H1 (cell line): Measurements from ENCODE around the gene GPC2. TPM values are rescaled to one million over a fixed set of nuclear protein-coding genes. Genes with fewer than 3 reads are reported as not detected.
"Not testable (repeated sequence)": the region's sequence is repeated elsewhere in the genome, so short reads cannot be mapped to it uniquely, and the experiment has no call there.

Source experiments
- CTCF ChIA-PET: fragments of 300-600 bp; sonication (Branson Sonifier 250); formaldehyde crosslinking; loops from one replicate; lab custom pipeline; 2021; ENCODE audit not compliant: partially characterized antibody; lab: Charles Lee
- POLR2A ChIA-PET: fragments of 300-600 bp; sonication (Branson Sonifier 250); formaldehyde crosslinking; loops from one replicate; lab custom pipeline; 2021; ENCODE audit warnings: inconsistent platforms; ENCODE audit not compliant: partially characterized antibody; lab: Charles Lee
- DNase-seq, 2 experiments: peaks; one replicate each; pipeline versions ENCODE4 v3.0.0 to v3.0.0-alpha.2; 2010 to 2022; ENCODE audit warnings: low spot score in 2 of 2, low read depth in 1 of 2, mixed read lengths in 1 of 2
- FAIRE-seq: peaks from 2 replicates; lab custom pipeline; 2011; peaks lifted over from hg19 to GRCh38; lab: Jason Lieb, UNC
- H2AFZ ChIP-seq: 2 replicates; pipeline ENCODE4 v1.8.1; 2012; ENCODE audit warnings: low read length, inconsistent platforms
- H2AK5ac ChIP-seq: 2 replicates; pipeline ENCODE4 v1.6.1; 2013; ENCODE audit warnings: low read depth, low read length
- H2BK120ac ChIP-seq: replicated peaks from 2 replicates; pipeline ENCODE3; 2013; ENCODE audit warnings: low read depth, low read length, inconsistent platforms
- H2BK12ac ChIP-seq: 2 replicates; pipeline ENCODE4 v1.6.1; 2013; ENCODE audit warnings: low read depth, low read length
- H2BK15ac ChIP-seq: 2 replicates; pipeline ENCODE4 v1.6.1; 2013; ENCODE audit warnings: low read length
- H2BK20ac ChIP-seq: 2 replicates; pipeline ENCODE4 v1.6.1; 2013; ENCODE audit warnings: low read length
- H2BK5ac ChIP-seq: 2 replicates; pipeline ENCODE4 v1.6.1; 2013; ENCODE audit warnings: low read depth, low read length
- H3K14ac ChIP-seq: 2 replicates; pipeline ENCODE4 v1.6.1; 2013; ENCODE audit warnings: inconsistent platforms; ENCODE audit not compliant: insufficient read length
- H3K18ac ChIP-seq: 2 replicates; pipeline ENCODE4 v1.6.1; 2013; ENCODE audit warnings: low read length; ENCODE audit errors: extremely low read depth
- H3K23ac ChIP-seq: 2 replicates; pipeline ENCODE4 v1.6.1; 2013; ENCODE audit warnings: inconsistent platforms; ENCODE audit not compliant: insufficient read length
- H3K23me2 ChIP-seq: 2 replicates; pipeline ENCODE4 v1.6.1; 2013; ENCODE audit warnings: low read depth, low read length
- H3K27ac ChIP-seq: 2 replicates; pipeline ENCODE4 v1.6.1; 2011; ENCODE audit warnings: low read depth, low read length, inconsistent platforms
- H3K27me3 ChIP-seq, 4 experiments: replicated peaks in 1 of 4; 1 replicate in 1 of 4; 2 replicates in 3 of 4; pipeline versions ENCODE4 v1.6.1 to v1.8.1; 2011 to 2013; ENCODE audit warnings: low read length in 3 of 4, mild to moderate bottlenecking in 3 of 4, inconsistent platforms in 2 of 4, mixed read lengths in 2 of 4, moderate library complexity in 1 of 4; ENCODE audit not compliant: control insufficient read depth in 3 of 4, insufficient read depth in 3 of 4; ENCODE audit errors: extremely low read depth in 1 of 4
- H3K36me3 ChIP-seq, 4 experiments: 2 replicates each; pipeline versions ENCODE4 v1.6.1 to v1.8.1; 2011 to 2013; ENCODE audit warnings: mild to moderate bottlenecking in 4 of 4, low read length in 3 of 4, moderate library complexity in 2 of 4, control low read depth in 1 of 4, inconsistent platforms in 1 of 4; ENCODE audit not compliant: insufficient read depth in 4 of 4, control insufficient read depth in 2 of 4
- H3K4ac ChIP-seq: replicated peaks from 2 replicates; pipeline ENCODE3; 2013; ENCODE audit warnings: low read length, low read depth, mixed read lengths, inconsistent platforms; ENCODE audit not compliant: insufficient read length
- H3K4me1 ChIP-seq, 4 experiments: replicated peaks in 1 of 4; 1 replicate in 1 of 4; 2 replicates in 3 of 4; pipeline versions ENCODE4 v1.6.1 to v1.8.1; 2011 to 2013; ENCODE audit warnings: low read length in 3 of 4, inconsistent platforms in 2 of 4, mixed read lengths in 1 of 4; ENCODE audit not compliant: insufficient read depth in 4 of 4, control insufficient read depth in 3 of 4
- H3K4me2 ChIP-seq, 2 experiments: 2 replicates each; pipeline versions ENCODE4 v1.6.1 to v1.8.1; 2011 to 2013; ENCODE audit warnings: low read depth in 2 of 2, low read length in 2 of 2, control low read depth in 1 of 2, inconsistent platforms in 1 of 2, mild to moderate bottlenecking in 1 of 2; ENCODE audit not compliant: insufficient read depth in 1 of 2
- H3K4me3 ChIP-seq, 4 experiments: fragments of 200-600, 300-600 bp in 1 of 4; sonication (generic), shearing (Covaris generic), sonication (Bioruptor Twin) in 1 of 4; 2 replicates each; pipeline versions ENCODE4 v1.5.1 to v1.8.1; 2011 to 2016; ENCODE audit warnings: low read length in 4 of 4, low read depth in 3 of 4, control low read depth in 2 of 4, inconsistent platforms in 2 of 4, mild to moderate bottlenecking in 2 of 4, mixed read lengths in 1 of 4, moderate library complexity in 1 of 4; ENCODE audit not compliant: insufficient read depth in 2 of 4; ENCODE audit errors: extremely low read depth in 1 of 4
- H3K56ac ChIP-seq: replicated peaks from 2 replicates; pipeline ENCODE3; 2013; ENCODE audit warnings: low read depth, mild to moderate bottlenecking, mixed read lengths, low read length, inconsistent platforms; ENCODE audit not compliant: insufficient read length
- H3K79me1 ChIP-seq: 2 replicates; pipeline ENCODE4 v1.6.1; 2013; ENCODE audit warnings: low read depth, low read length, control low read depth
- H3K79me2 ChIP-seq, 2 experiments: 2 replicates each; pipeline versions ENCODE4 v1.6.1 to v1.8.1; 2012 to 2013; ENCODE audit warnings: low read length in 2 of 2, mild to moderate bottlenecking in 2 of 2, inconsistent platforms in 1 of 2; ENCODE audit not compliant: insufficient read depth in 2 of 2, control insufficient read depth in 1 of 2
- H3K9ac ChIP-seq, 4 experiments: replicated peaks in 1 of 4; 1 replicate in 1 of 4; 2 replicates in 3 of 4; pipeline versions ENCODE4 v1.6.1 to v1.8.1; 2011 to 2013; ENCODE audit warnings: low read depth in 3 of 4, low read length in 3 of 4, control low read depth in 2 of 4, mild to moderate bottlenecking in 2 of 4, moderate library complexity in 2 of 4, inconsistent platforms in 1 of 4; ENCODE audit errors: extremely low read depth in 1 of 4
- H3K9me3 ChIP-seq, 2 experiments: 2 replicates each; pipeline versions ENCODE4 v1.6.1 to v1.8.1; 2012 to 2013; ENCODE audit warnings: mild to moderate bottlenecking in 2 of 2, moderate library complexity in 2 of 2, control low read depth in 1 of 2, inconsistent platforms in 1 of 2, low read depth in 1 of 2, low read length in 1 of 2, mixed read lengths in 1 of 2; ENCODE audit not compliant: insufficient read depth in 2 of 2
- H4K20me1 ChIP-seq, 2 experiments: replicated peaks in 1 of 2; 2 replicates each; pipeline versions ENCODE3 to v1.8.1; 2011 to 2013; ENCODE audit warnings: inconsistent platforms in 2 of 2, low read length in 2 of 2, mild to moderate bottlenecking in 1 of 2; ENCODE audit not compliant: insufficient read depth in 2 of 2, control insufficient read depth in 1 of 2
- H4K5ac ChIP-seq: 2 replicates; pipeline ENCODE4 v1.6.1; 2013; ENCODE audit warnings: low read length, low read depth, mixed read lengths, inconsistent platforms; ENCODE audit not compliant: insufficient read length
- H4K8ac ChIP-seq: 2 replicates; pipeline ENCODE4 v1.8.0; 2013; ENCODE audit warnings: mild to moderate bottlenecking, moderate library complexity, low read length, inconsistent platforms; ENCODE audit not compliant: insufficient read depth; ENCODE audit errors: extremely low read depth
- H4K91ac ChIP-seq: replicated peaks from 2 replicates; pipeline ENCODE3; 2013; ENCODE audit warnings: low read length, mixed read lengths, inconsistent platforms; ENCODE audit not compliant: insufficient read length
- WGBS, 2 experiments: shearing (Covaris generic) in 1 of 2; methylation state at CpG; one replicate each; pipeline versions ENCODE4 v1.1.6 to v1.1.7; 2013 to 2015; ENCODE audit warnings: low lambda C conversion rate in 2 of 2, mixed read lengths in 2 of 2, inconsistent platforms in 1 of 2, low coverage in 1 of 2, missing lambda C conversion rate in 1 of 2; ENCODE audit not compliant: insufficient replicate concordance in 2 of 2, insufficient coverage in 1 of 2, insufficient read length in 1 of 2; ENCODE audit errors: extremely low coverage in 1 of 2, missing lambda C conversion rate in 1 of 2; 5-methylcytosine and 5-hydroxymethylcytosine counted together
- polyA plus RNA-seq, 7 experiments: library from polyadenylated mRNA; depleted of rRNA in 3 of 7; stranded (reverse) in 5 of 7; unstranded in 2 of 7; fragments of >200 nt in 5 of 7; fragments of 200-250 nt in 2 of 7; gene quantifications; 1 replicate in 5 of 7; 2 replicates in 1 of 7; 4 replicates in 1 of 7; pipeline versions ENCODE4 v1.2.1 to v1.2.3, GENCODE V29; 2011 to 2013; ENCODE audit warnings: missing spikeins in 2 of 7, mixed read lengths in 2 of 7
- total RNA-seq: library from RNA; stranded (reverse); fragmentation: NEBNext Ultra II Directional; extraction: Animal tissue kit (Norgen Biotek cat#: 25700); gene quantifications from 2 replicates; pipeline ENCODE4 v1.2.1, GENCODE V29; 2021

Gene GPC2
- total and polyA plus RNA-seq, 2 of the 8 experiments (the other 6 are each of a cell fraction or from before 2014, with no cell fraction given): 25.3 to 44.8 TPM

GRCh38 chr7:100219801-100220585 lies 42.8 kb upstream of the GPC2 start, which contains the start of gene PVRIG:
PVRIG (plus strand) TSS chr7:100219949; CDS start chr7:100219971, 22 bp downstream.
- ChIA-PET CTCF (interaction anchor here (1.4 to 5.1 kb wide), 3 partner anchors 37 to 88 kb away, joined by 3 to 47 read pairs (median 4); no protein-coding TSS in a partner anchor), POLR2A (interaction anchor here (0.6 to 1.2 kb wide), 2 partner anchors 10 to 118 kb away, joined by 3 read pairs; no protein-coding TSS in a partner anchor)
- not testable (repeated sequence) for H2AK5ac ChIP-seq, H2BK120ac ChIP-seq, FAIRE-seq, H2BK12ac ChIP-seq, H4K20me1 ChIP-seq, H3K27ac ChIP-seq, DNase-seq, H3K56ac ChIP-seq, H3K4me3 ChIP-seq, H3K4ac ChIP-seq, H4K91ac ChIP-seq, H3K4me2 ChIP-seq, H2BK15ac ChIP-seq, H3K79me1 ChIP-seq, H3K36me3 ChIP-seq, H3K27me3 ChIP-seq, H3K4me1 ChIP-seq, H2BK20ac ChIP-seq, H3K14ac ChIP-seq, H3K23me2 ChIP-seq, H3K79me2 ChIP-seq, H3K23ac ChIP-seq, H3K9ac ChIP-seq, H3K18ac ChIP-seq, H2AFZ ChIP-seq, H4K5ac ChIP-seq, H3K9me3 ChIP-seq, H2BK5ac ChIP-seq
- peak within 1 kb of the TSS; percentile 68; the same call in 1 of the 2 replicates for H4K8ac ChIP-seq
- WGBS, 2 experiments: 91% methylated on average over 17 of the region's 27 CpGs; no CpG with 5 or more reads in 1 of the 2 experiments
